GM20000 (cell line): ENCODE data around the gene NLRP13.

Source experiments
- DNase-seq: peaks from one replicate; pipeline ENCODE4 v3.0.0; 2012; ENCODE audit warnings: low spot score
- TF ChIP-seq, protein P1 (sequence below): IDR thresholded peaks from 2 replicates; pipeline ENCODE4 v1.5.1; 2012; ENCODE audit warnings: mild to moderate bottlenecking, control low read depth; ENCODE audit errors: extremely low read depth, missing control alignments

Gene NLRP13

DNA sequence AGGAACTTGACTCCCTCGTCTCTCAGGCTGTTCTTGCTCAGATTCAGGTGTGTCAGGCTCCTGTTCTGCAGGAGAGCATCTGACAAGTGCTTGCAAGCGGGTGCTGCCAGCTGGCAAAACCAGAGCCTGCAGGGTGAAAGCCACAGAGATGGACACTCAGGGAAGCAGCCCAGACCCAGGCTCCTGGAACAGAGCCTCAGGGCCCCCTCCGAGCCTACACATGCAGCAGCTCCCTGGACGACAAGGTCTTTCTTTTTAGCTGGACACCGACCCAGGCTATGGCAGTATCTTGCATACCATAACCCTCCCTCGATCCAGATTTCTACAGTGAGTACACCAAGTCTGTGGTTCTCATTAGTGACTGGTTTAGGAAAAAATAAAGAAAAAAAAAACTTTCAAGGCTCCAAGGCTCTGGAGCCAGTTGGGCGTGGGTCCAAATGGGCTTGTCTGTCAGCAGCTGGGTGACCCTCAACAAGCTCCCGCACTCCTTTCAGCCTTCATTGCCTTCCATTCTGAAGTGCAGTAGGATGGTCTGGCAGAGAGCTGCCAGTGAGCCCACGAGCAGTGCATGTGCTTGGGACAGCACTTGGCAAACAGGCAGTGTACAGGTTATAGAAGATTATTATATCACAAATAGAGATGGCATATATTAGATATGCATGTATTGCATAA, 29.9 kb downstream of the NLRP13 start:
- no peak for DNase-seq
- TF ChIP-seq, protein P1, sequence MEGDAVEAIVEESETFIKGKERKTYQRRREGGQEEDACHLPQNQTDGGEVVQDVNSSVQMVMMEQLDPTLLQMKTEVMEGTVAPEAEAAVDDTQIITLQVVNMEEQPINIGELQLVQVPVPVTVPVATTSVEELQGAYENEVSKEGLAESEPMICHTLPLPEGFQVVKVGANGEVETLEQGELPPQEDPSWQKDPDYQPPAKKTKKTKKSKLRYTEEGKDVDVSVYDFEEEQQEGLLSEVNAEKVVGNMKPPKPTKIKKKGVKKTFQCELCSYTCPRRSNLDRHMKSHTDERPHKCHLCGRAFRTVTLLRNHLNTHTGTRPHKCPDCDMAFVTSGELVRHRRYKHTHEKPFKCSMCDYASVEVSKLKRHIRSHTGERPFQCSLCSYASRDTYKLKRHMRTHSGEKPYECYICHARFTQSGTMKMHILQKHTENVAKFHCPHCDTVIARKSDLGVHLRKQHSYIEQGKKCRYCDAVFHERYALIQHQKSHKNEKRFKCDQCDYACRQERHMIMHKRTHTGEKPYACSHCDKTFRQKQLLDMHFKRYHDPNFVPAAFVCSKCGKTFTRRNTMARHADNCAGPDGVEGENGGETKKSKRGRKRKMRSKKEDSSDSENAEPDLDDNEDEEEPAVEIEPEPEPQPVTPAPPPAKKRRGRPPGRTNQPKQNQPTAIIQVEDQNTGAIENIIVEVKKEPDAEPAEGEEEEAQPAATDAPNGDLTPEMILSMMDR: no peak

- no peak for DNase-seq
- TF ChIP-seq, protein P1: no peak
Observed at GRCh38 chr19:55901369-55902079, 30.6 kb downstream of the NLRP13 start.

DNA sequence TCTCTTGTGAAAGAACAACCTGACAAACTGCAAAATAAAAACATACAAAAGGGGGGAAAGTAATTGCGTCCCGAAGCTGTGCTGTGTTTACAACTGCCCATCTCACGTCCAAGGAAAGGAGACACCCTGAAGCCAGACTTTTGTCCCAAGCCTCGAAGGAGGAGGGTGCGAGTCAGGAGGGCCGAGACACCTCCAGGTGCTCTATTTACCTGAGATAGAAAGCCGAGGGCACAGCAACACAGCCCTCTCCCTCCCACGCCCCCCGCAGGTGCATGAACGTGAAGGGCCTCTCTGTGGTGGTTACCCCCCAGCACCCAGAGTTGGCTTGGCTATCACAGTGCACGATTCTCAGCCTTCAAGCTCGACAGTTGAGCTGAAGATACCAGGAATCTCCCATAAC, 33.2 kb downstream of the NLRP13 start:
- TF ChIP-seq, protein P1: no peak
- DNase-seq: no peak

DNA sequence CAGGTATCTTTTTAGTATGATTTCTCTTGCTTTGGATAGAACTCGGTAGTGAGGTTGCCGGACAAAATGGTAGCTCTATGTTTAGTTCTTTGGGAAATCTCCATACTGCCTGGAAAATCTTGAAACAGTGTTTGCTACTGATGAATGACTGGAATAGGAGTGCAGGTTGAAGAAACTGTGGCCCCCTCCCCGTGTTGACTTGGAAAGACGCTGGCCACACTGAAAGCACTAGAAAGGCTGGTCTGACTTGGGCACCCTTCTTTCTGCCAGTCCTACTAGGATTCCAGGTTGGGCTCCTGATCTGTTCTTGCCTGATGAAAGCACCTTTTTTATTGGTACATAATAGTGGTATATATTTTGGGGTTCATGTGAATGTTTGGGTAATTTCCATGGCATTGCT, 49.5 kb downstream of the NLRP13 start:
- no peak for DNase-seq
- TF ChIP-seq, protein P1: no peak

DNA sequence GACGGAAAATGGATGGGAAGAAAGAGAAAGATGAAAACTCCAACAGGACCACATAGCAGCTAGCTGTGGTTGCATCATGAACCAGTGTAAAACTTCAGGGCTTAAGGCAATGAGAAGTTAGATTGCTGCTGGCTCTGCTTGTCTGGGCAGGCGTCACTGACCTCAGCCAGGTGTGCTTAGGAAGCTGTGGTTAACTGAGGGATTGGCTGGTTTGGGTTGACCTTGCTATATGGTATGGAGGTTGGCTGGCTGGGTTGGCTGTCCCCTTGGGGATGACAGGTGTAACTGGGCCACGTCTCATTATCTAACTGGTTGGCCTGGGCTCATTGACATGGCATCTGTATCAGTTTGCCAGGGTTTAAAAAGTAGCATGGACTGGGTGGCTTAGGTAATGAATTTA, 54.9 kb downstream of the NLRP13 start:
- TF ChIP-seq, protein P1: no peak
- DNase-seq: no peak

DNA sequence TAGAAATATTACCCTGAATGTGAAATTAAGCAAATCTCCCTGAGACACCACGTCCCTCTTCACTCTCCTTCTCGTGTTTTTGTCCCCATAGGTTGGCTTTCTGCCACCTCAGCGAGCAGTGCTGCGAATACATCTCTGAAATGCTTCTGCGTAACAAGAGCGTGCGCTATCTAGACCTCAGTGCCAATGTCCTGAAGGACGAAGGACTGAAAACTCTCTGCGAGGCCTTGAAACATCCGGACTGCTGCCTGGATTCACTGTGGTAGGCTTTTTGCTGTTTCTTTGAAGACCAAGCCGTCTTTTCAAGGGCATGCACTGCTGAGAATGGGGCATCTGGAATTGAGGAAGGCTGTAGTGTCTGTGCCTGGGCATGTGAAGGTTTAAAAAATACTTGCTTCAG, 61.4 kb downstream of the NLRP13 start:
- TF ChIP-seq, protein P1: no peak

GRCh38 chr19:55867101-55867500, 65.0 kb downstream of the NLRP13 start:
- DNase-seq: no peak
- TF ChIP-seq, protein P1: no peak

More for the DNA sequence above, 61.4 kb downstream of the NLRP13 start:
- DNase-seq: no peak
